Karpas-422 (cell line): ENCODE results near the gene MRTFA. TPM values are rescaled to one million over a fixed set of nuclear protein-coding genes. Genes with fewer than 3 reads are reported as not detected.

Experiments used
- DNase-seq: peaks from one replicate; pipeline ENCODE4 v3.0.0-alpha.2; 2015
- H2AFZ ChIP-seq: fragments of 200-600 bp; sonication (generic); 2 replicates; pipeline ENCODE4 v1.6.1; 2014; ENCODE audit warnings: antibody characterized with exemption, low read length, mixed read lengths
- H3K27ac ChIP-seq: fragments of 200-600 bp; sonication (generic); 2 replicates; pipeline ENCODE4 v1.5.1; 2014; ENCODE audit warnings: mild to moderate bottlenecking, low read length, moderate library complexity
- H3K27me3 ChIP-seq: fragments of 200-600 bp; sonication (generic); 2 replicates; pipeline ENCODE4 v1.6.1; 2014; ENCODE audit warnings: low read length, mixed read lengths
- H3K36me3 ChIP-seq: fragments of 200-600 bp; sonication (generic); 2 replicates; pipeline ENCODE4 v1.6.1; 2014; ENCODE audit warnings: low read length, mixed read lengths; ENCODE audit not compliant: insufficient read depth
- H3K4me1 ChIP-seq: fragments of 200-600 bp; sonication (generic); 2 replicates; pipeline ENCODE4 v1.6.1; 2014; ENCODE audit warnings: mild to moderate bottlenecking, low read length, mixed read lengths
- H3K4me2 ChIP-seq: fragments of 200-600 bp; sonication (generic); 2 replicates; pipeline ENCODE4 v1.6.1; 2014; ENCODE audit warnings: low read length, low read depth, mild to moderate bottlenecking; ENCODE audit not compliant: poor library complexity, severe bottlenecking
- H3K4me3 ChIP-seq: fragments of 200-600 bp; sonication (generic); 2 replicates; pipeline ENCODE4 v1.5.1; 2014; ENCODE audit warnings: mild to moderate bottlenecking, antibody characterized with exemption, low read length, mixed read lengths
- H3K79me2 ChIP-seq: fragments of 200-600 bp; sonication (generic); 2 replicates; pipeline ENCODE4 v1.6.1; 2014; ENCODE audit warnings: mild to moderate bottlenecking, low read length, mixed read lengths
- H3K9ac ChIP-seq: fragments of 200-600 bp; sonication (generic); 2 replicates; pipeline ENCODE4 v1.6.0; 2014; ENCODE audit warnings: low read length
- H3K9me2 ChIP-seq: fragments of 200-600 bp; sonication (generic), shearing (Covaris generic); replicated peaks from 2 replicates; pipeline ENCODE4 v1.6.0; 2014; ENCODE audit warnings: mild to moderate bottlenecking, low read length, moderate library complexity; ENCODE audit not compliant: insufficient read depth
- H3K9me3 ChIP-seq: fragments of 300-700, 200-600 bp; sonication (generic); 2 replicates; pipeline ENCODE4 v1.6.1; 2014; ENCODE audit warnings: low read length, mixed read lengths
- H4K20me1 ChIP-seq: fragments of 200-600 bp; sonication (generic); 2 replicates; pipeline ENCODE4 v1.6.1; 2014; ENCODE audit warnings: mild to moderate bottlenecking, antibody characterized with exemption, low read length, low read depth; ENCODE audit not compliant: insufficient read depth
- total RNA-seq: library from RNA; depleted of rRNA; stranded (reverse); fragments of >200 nt; shearing (Covaris generic); gene quantifications from 2 replicates; pipeline ENCODE4 v1.2.3, GENCODE V29; 2014; ENCODE audit warnings: low replicate concordance

MRTFA gene
- total RNA-seq, 1 experiment from 2014 or later = 37.2 TPM

GRCh38 chr22:40415531-40416266 lies 220.8 kb downstream of the MRTFA start:
- peaks cover 4% of the 10 kb centered on the region; the same call in 1 of the 2 replicates for H3K79me2 ChIP-seq
- H3K4me3 ChIP-seq = peak overlapping the region; percentile 42
- peaks cover 31% of the 10 kb centered on the region for H3K36me3 ChIP-seq
- H3K9me3 ChIP-seq = no peaks in the 10 kb centered on the region
- no peaks in the 10 kb centered on the region for H4K20me1 ChIP-seq
- DNase-seq = peak; percentile 93
- H3K9ac ChIP-seq = peak overlapping the region; percentile 84
- peak overlapping the region; percentile 86 for H3K4me2 ChIP-seq
- peak overlapping the region; percentile 100 for H3K27ac ChIP-seq
- no peaks in the 10 kb centered on the region for H3K27me3 ChIP-seq
- no peaks in the 10 kb centered on the region for H3K9me2 ChIP-seq
- no peak overlapping the region for H2AFZ ChIP-seq
- peaks cover 96% of the 10 kb centered on the region for H3K4me1 ChIP-seq

- Histone ChIP-seq H3K9me3 (no peaks in the 10 kb centered on the region), H3K4me2 (peak overlapping the region; percentile 86), H2AFZ (no peak overlapping the region), H3K79me2 (peaks cover 4% of the 10 kb centered on the region; the same call in 1 of the 2 replicates), H3K27ac (peak overlapping the region; percentile 100), H3K9ac (peak overlapping the region; percentile 84), H3K36me3 (peaks cover 39% of the 10 kb centered on the region), H3K4me1 (peaks cover 99% of the 10 kb centered on the region), H3K27me3 (no peaks in the 10 kb centered on the region), H3K4me3 (peak overlapping the region; percentile 60; the same call in 1 of the 2 replicates), H4K20me1 (no peaks in the 10 kb centered on the region), H3K9me2 (no peaks in the 10 kb centered on the region)
- DNase-seq = peak; percentile 97
These were observed 221.5 kb downstream of the MRTFA start for GRCh38 chr22:40414838-40415505.

- H3K4me1 ChIP-seq = peaks cover 99% of the 10 kb centered on the region
- H3K9me3 ChIP-seq = no peaks in the 10 kb centered on the region
- H3K4me3 ChIP-seq = peak overlapping the region; percentile 60
- H3K27me3 ChIP-seq = no peaks in the 10 kb centered on the region
- H3K9me2 ChIP-seq = no peaks in the 10 kb centered on the region
- DNase-seq = peak; percentile 72
- H3K27ac ChIP-seq = peak overlapping the region; percentile 100
- no peak overlapping the region for H2AFZ ChIP-seq
- H3K36me3 ChIP-seq = peaks cover 41% of the 10 kb centered on the region
- H3K79me2 ChIP-seq = peaks cover 4% of the 10 kb centered on the region; the same call in 1 of the 2 replicates
- peak overlapping the region; percentile 84 for H3K9ac ChIP-seq
- no peaks in the 10 kb centered on the region for H4K20me1 ChIP-seq
- peak overlapping the region; percentile 86 for H3K4me2 ChIP-seq
These were observed 222.2 kb downstream of the MRTFA start for GRCh38 chr22:40414311-40414710.

GRCh38 chr22:40413873-40414272 lies 222.6 kb downstream of the MRTFA start:
- H3K27me3 ChIP-seq = no peaks in the 10 kb centered on the region
- no peaks in the 10 kb centered on the region for H4K20me1 ChIP-seq
- no peaks in the 10 kb centered on the region for H3K9me3 ChIP-seq
- H3K4me2 ChIP-seq = peak overlapping the region; percentile 86
- H3K9me2 ChIP-seq = no peaks in the 10 kb centered on the region
- peaks cover 4% of the 10 kb centered on the region; the same call in 1 of the 2 replicates for H3K79me2 ChIP-seq
- peak; percentile 97 for DNase-seq
- peak overlapping the region; percentile 100 for H3K27ac ChIP-seq
- peaks cover 41% of the 10 kb centered on the region for H3K36me3 ChIP-seq
- peak overlapping the region; percentile 60; the same call in 1 of the 2 replicates for H3K4me3 ChIP-seq
- H3K4me1 ChIP-seq = peaks cover 99% of the 10 kb centered on the region
- no peak overlapping the region for H2AFZ ChIP-seq
- peak overlapping the region; percentile 84 for H3K9ac ChIP-seq

GRCh38 chr22:40412441-40412840 lies 224.1 kb downstream of the MRTFA start:
- no peaks in the 10 kb centered on the region for H4K20me1 ChIP-seq
- H3K27ac ChIP-seq = peak overlapping the region; percentile 100
- 0 out of 2 replicates have a peak overlapping the region, but pooled peaks have one; percentile 2 for H3K4me3 ChIP-seq
- no peaks in the 10 kb centered on the region for H3K27me3 ChIP-seq
- no peak overlapping the region for H2AFZ ChIP-seq
- peaks cover 97% of the 10 kb centered on the region for H3K4me1 ChIP-seq
- H3K4me2 ChIP-seq = peak overlapping the region; percentile 86
- H3K9ac ChIP-seq = peak overlapping the region; percentile 46
- H3K9me3 ChIP-seq = no peaks in the 10 kb centered on the region
- H3K9me2 ChIP-seq = no peaks in the 10 kb centered on the region
- peaks cover 36% of the 10 kb centered on the region for H3K36me3 ChIP-seq
- H3K79me2 ChIP-seq = peaks cover 4% of the 10 kb centered on the region; the same call in 1 of the 2 replicates
- peak; percentile 92 for DNase-seq

DNA sequence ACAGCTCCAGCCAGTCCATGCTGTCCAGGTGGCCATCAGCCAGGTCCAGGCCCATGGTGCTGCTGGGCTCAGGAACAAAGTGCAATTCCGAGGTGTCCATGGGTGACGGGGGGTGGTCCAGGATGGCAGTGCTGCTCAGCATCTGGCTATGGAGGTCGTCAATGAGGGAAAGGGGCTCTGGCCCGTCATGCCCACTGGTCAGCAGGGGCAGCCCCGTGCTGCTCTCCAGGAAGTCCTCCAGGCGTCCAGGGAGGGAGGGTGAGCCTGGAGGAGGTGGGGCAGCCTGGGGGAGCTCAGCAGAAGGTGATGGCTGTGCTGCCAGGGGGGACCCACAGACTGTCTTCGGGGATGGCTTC lies 225.0 kb downstream of the MRTFA start:
- Histone ChIP-seq H3K9ac (peak overlapping the region; percentile 46), H3K36me3 (peaks cover 33% of the 10 kb centered on the region), H4K20me1 (no peaks in the 10 kb centered on the region), H3K9me2 (no peaks in the 10 kb centered on the region), H3K27ac (peak overlapping the region; percentile 100), H3K79me2 (peaks cover 4% of the 10 kb centered on the region; the same call in 1 of the 2 replicates), H3K27me3 (no peaks in the 10 kb centered on the region), H2AFZ (no peak overlapping the region), H3K4me1 (peaks cover 89% of the 10 kb centered on the region), H3K4me3 (0 out of 2 replicates have a peak overlapping the region, but pooled peaks have one; percentile 2), H3K4me2 (peak overlapping the region; percentile 86), H3K9me3 (no peaks in the 10 kb centered on the region)
- DNase-seq = no peak

- no peak overlapping the region for H2AFZ ChIP-seq
- no peak overlapping the region for H3K4me3 ChIP-seq
- H3K9me3 ChIP-seq = no peaks in the 10 kb centered on the region
- H4K20me1 ChIP-seq = no peaks in the 10 kb centered on the region
- no peaks in the 10 kb centered on the region for H3K9me2 ChIP-seq
- H3K4me2 ChIP-seq = peak overlapping the region; percentile 86
- H3K4me1 ChIP-seq = peaks cover 89% of the 10 kb centered on the region
- H3K79me2 ChIP-seq = peaks cover 4% of the 10 kb centered on the region; the same call in 1 of the 2 replicates
- peaks cover 28% of the 10 kb centered on the region for H3K36me3 ChIP-seq
- DNase-seq = no peak
- peak overlapping the region; percentile 100 for H3K27ac ChIP-seq
- no peaks in the 10 kb centered on the region for H3K27me3 ChIP-seq
- H3K9ac ChIP-seq = peak overlapping the region; percentile 46
These were observed 225.6 kb downstream of the MRTFA start for GRCh38 chr22:40410731-40411505.
